ENCODE results near the gene ZNF516.

GRCh38 chr18:76472829-76473228 lies 22.2 kb downstream of the ZNF516 start:
- TF ChIP-seq, protein P1, sequence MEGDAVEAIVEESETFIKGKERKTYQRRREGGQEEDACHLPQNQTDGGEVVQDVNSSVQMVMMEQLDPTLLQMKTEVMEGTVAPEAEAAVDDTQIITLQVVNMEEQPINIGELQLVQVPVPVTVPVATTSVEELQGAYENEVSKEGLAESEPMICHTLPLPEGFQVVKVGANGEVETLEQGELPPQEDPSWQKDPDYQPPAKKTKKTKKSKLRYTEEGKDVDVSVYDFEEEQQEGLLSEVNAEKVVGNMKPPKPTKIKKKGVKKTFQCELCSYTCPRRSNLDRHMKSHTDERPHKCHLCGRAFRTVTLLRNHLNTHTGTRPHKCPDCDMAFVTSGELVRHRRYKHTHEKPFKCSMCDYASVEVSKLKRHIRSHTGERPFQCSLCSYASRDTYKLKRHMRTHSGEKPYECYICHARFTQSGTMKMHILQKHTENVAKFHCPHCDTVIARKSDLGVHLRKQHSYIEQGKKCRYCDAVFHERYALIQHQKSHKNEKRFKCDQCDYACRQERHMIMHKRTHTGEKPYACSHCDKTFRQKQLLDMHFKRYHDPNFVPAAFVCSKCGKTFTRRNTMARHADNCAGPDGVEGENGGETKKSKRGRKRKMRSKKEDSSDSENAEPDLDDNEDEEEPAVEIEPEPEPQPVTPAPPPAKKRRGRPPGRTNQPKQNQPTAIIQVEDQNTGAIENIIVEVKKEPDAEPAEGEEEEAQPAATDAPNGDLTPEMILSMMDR (IDR thresholded peaks at IDR 0.05 in 2 of 3, conservative IDR thresholded peaks at IDR 0.05 in 1 of 3; ENCODE audit: control insufficient read depth in 2 of 3, extremely low read depth in 1 of 3, insufficient read depth in 1 of 3, low read depth in 3 of 3, low read length in 3 of 3): no peak
- TF ChIP-seq ZZZ3 (IDR thresholded peaks at IDR 0.05; ENCODE audit: control insufficient read depth, insufficient read length, low read depth) (no peak), TARDBP (IDR thresholded peaks at IDR 0.05; ENCODE audit: borderline replicate concordance) (no peak), HSF1 (IDR thresholded peaks at IDR 0.05; ENCODE audit: low read depth, low read length) (no peak), CBX3 (IDR thresholded peaks at IDR 0.05; ENCODE audit: borderline replicate concordance, low read depth) (no peak), ZNF217 (IDR thresholded peaks at IDR 0.05) (no peak)
- TF ChIP-seq, protein P2, sequence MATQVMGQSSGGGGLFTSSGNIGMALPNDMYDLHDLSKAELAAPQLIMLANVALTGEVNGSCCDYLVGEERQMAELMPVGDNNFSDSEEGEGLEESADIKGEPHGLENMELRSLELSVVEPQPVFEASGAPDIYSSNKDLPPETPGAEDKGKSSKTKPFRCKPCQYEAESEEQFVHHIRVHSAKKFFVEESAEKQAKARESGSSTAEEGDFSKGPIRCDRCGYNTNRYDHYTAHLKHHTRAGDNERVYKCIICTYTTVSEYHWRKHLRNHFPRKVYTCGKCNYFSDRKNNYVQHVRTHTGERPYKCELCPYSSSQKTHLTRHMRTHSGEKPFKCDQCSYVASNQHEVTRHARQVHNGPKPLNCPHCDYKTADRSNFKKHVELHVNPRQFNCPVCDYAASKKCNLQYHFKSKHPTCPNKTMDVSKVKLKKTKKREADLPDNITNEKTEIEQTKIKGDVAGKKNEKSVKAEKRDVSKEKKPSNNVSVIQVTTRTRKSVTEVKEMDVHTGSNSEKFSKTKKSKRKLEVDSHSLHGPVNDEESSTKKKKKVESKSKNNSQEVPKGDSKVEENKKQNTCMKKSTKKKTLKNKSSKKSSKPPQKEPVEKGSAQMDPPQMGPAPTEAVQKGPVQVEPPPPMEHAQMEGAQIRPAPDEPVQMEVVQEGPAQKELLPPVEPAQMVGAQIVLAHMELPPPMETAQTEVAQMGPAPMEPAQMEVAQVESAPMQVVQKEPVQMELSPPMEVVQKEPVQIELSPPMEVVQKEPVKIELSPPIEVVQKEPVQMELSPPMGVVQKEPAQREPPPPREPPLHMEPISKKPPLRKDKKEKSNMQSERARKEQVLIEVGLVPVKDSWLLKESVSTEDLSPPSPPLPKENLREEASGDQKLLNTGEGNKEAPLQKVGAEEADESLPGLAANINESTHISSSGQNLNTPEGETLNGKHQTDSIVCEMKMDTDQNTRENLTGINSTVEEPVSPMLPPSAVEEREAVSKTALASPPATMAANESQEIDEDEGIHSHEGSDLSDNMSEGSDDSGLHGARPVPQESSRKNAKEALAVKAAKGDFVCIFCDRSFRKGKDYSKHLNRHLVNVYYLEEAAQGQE (IDR thresholded peaks at IDR 0.05; ENCODE audit: low read depth, low read length): no peak

Measured in GM12878 (cell line).